Chondrocyte (in vitro differentiated cells): Measurements from ENCODE around the gene MAST1. TPM values are rescaled to one million over a fixed set of nuclear protein-coding genes. Genes with fewer than 3 reads are reported as not detected.

Experiments
- DNase-seq: peaks from one replicate; pipeline ENCODE4 v3.0.0; 2021; ENCODE audit warnings: mixed read lengths, low spot score
- H3K27ac Mint-ChIP-seq: one replicate; pipeline ENCODE4 v1.8.0; 2021; ENCODE audit warnings: mild to moderate bottlenecking, moderate library complexity, mixed read lengths; ENCODE audit not compliant: unreplicated experiment
- H3K27me3 Mint-ChIP-seq: 2 replicates; pipeline ENCODE4 v1.8.0; 2021; ENCODE audit warnings: low read depth, mixed read lengths
- H3K36me3 Mint-ChIP-seq: 2 replicates; pipeline ENCODE4 v1.8.0; 2021; ENCODE audit warnings: low read depth, mixed read lengths
- H3K4me1 Mint-ChIP-seq: 2 replicates; pipeline ENCODE4 v1.8.0; 2021; ENCODE audit warnings: low read depth, mild to moderate bottlenecking, mixed read lengths
- H3K4me3 Mint-ChIP-seq: one replicate; pipeline ENCODE4 v1.8.0; 2021; ENCODE audit warnings: mild to moderate bottlenecking, moderate library complexity, mixed read lengths; ENCODE audit not compliant: unreplicated experiment
- H3K9me3 Mint-ChIP-seq: 2 replicates; pipeline ENCODE4 v1.8.0; 2021; ENCODE audit warnings: low read depth, mixed read lengths
- total RNA-seq: library from RNA; stranded (reverse); gene quantifications from 3 replicates; pipeline ENCODE4 v1.2.1, GENCODE V29; 2021
- TF ChIP-seq, protein P1 (sequence below): fragments of 200-600 bp; sonication (generic); IDR thresholded peaks from 2 replicates; pipeline ENCODE4 v1.5.0; 2021; ENCODE audit warnings: antibody characterized with exemption, mild to moderate bottlenecking, moderate library complexity

The MAST1 gene
- total RNA-seq, 1 donor from 2014 or later = 1.6 TPM

GRCh38 chr19:12884926-12885748 is 46.8 kb downstream of the MAST1 start:
- TF ChIP-seq, protein P1, sequence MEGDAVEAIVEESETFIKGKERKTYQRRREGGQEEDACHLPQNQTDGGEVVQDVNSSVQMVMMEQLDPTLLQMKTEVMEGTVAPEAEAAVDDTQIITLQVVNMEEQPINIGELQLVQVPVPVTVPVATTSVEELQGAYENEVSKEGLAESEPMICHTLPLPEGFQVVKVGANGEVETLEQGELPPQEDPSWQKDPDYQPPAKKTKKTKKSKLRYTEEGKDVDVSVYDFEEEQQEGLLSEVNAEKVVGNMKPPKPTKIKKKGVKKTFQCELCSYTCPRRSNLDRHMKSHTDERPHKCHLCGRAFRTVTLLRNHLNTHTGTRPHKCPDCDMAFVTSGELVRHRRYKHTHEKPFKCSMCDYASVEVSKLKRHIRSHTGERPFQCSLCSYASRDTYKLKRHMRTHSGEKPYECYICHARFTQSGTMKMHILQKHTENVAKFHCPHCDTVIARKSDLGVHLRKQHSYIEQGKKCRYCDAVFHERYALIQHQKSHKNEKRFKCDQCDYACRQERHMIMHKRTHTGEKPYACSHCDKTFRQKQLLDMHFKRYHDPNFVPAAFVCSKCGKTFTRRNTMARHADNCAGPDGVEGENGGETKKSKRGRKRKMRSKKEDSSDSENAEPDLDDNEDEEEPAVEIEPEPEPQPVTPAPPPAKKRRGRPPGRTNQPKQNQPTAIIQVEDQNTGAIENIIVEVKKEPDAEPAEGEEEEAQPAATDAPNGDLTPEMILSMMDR = peak; percentile 80
- H3K36me3 Mint-ChIP-seq = no peaks in the 10 kb centered on the region
- peak overlapping the region; percentile 62 for H3K4me3 Mint-ChIP-seq
- no peaks in the 10 kb centered on the region for H3K9me3 Mint-ChIP-seq
- no peak for DNase-seq
- no peak overlapping the region for H3K27ac Mint-ChIP-seq
- peaks cover 20% of the 10 kb centered on the region for H3K27me3 Mint-ChIP-seq
- H3K4me1 Mint-ChIP-seq = peaks cover 18% of the 10 kb centered on the region

DNA sequence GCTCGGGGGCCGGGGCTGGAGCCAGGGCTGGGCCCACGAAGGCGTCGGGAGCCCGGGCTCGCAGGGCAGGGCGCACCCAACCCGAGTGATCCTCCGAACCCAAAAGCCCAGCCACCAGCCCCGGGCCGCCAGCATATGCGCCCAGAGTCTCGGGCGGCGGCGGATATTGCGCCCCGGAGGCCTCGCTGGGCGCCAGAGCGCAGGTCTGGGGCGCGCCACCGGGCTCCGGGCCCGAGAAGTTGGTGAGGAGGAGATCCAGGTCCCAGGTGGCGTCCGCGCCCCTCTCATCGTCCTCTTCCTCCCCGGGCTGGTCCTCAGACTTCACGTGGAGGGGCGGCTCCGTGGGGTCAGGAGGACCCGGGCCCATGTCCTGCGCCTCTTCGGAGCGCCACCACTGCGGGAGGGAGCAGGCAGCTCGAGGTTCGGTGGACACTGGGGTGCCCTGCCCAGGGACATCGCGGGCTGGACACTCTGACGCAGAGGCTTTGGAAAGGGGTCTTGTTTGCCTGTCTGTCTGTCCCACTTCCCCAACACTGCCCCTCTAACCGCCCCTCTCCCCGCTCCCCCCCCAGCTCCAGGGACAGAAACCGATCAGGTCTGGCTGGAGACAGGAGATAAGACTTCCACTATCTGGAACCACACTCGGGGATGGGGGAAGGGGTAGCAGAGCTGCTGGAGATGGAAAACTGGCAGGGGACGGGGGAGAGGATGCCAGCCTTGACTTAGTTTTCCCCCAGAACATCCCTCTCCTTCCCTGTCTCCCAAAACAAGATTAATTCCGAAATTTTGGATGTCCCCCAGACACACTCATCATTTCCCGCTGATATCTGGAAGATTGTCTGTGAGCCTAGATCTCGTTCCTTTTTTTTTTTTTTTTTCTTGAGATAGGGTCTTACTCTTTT is 47.7 kb downstream of the MAST1 start:
- H3K27me3 Mint-ChIP-seq = peaks cover 20% of the 10 kb centered on the region
- H3K36me3 Mint-ChIP-seq = no peaks in the 10 kb centered on the region
- no peak overlapping the region for H3K4me3 Mint-ChIP-seq
- H3K9me3 Mint-ChIP-seq = no peaks in the 10 kb centered on the region
- DNase-seq = no peak
- peaks cover 17% of the 10 kb centered on the region for H3K4me1 Mint-ChIP-seq
- TF ChIP-seq, protein P1 = peak; percentile 47
- no peak overlapping the region for H3K27ac Mint-ChIP-seq

DNA sequence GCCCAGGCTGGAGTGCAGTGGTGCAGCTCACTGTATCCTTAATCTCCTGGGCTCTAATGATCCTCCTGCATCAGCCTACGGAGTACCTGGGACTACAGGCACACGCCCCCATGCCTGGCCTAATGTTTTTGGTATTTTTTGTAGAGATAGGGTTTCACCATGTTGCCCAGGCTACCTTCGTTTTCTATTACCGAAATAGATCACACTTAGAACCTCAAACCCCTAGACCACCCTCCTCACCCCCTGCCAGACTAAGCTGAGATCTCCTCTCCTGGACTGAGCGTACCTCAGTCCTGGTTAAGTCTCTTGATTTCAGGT is 48.3 kb downstream of the MAST1 start:
- Mint-ChIP-seq H3K4me1 (peaks cover 23% of the 10 kb centered on the region), H3K27me3 (peaks cover 20% of the 10 kb centered on the region), H3K36me3 (no peaks in the 10 kb centered on the region), H3K27ac (no peak overlapping the region), H3K4me3 (no peak overlapping the region), H3K9me3 (no peaks in the 10 kb centered on the region)
- DNase-seq = no peak
- TF ChIP-seq, protein P1 = no peak

GRCh38 chr19:12886969-12887747 is 48.8 kb downstream of the MAST1 start, which contains the start of gene KLF1:
Gene KLF1, minus strand, starts transcription at chr19:12887201. Its CDS starts 61 bp downstream, at chr19:12887140.
- Mint-ChIP-seq H3K27me3 (peaks cover 20% of the 10 kb centered on the region), H3K27ac (no peak within 1 kb of the TSS), H3K36me3 (no peaks in the 10 kb centered on the region), H3K4me3 (no peak within 1 kb of the TSS), H3K4me1 (peaks cover 29% of the 10 kb centered on the region), H3K9me3 (no peaks in the 10 kb centered on the region)
- TF ChIP-seq, protein P1 = no peak
- DNase-seq = no peak
